Psoas muscle (tissue), 8 donors: ENCODE results near the gene MARK3. TPM values are rescaled to one million over a fixed set of nuclear protein-coding genes. Genes with fewer than 3 reads are reported as not detected.
A peak's percentile ranks its signal among the peaks of the same experiment; 100 is the strongest.

Experiments used
- ATAC-seq, 4 donors: fragments of 200-7000 bp; cut with Tn5 transposase; one replicate each; pipeline ENCODE4 v1.9.1; 2020; ENCODE audit warnings: moderate library complexity in 3 of 4, mild to moderate bottlenecking in 2 of 4
- DNase-seq, 2 donors: peaks; one replicate each; pipeline ENCODE4 v3.0.0-alpha.2; 2020
- H3K27ac ChIP-seq: fragments of 200-600 bp; one replicate; pipeline ENCODE4 v1.8.0; 2022
- H3K27me3 ChIP-seq, 3 donors: fragments of 200-600 bp in 1 of 3; one replicate each; pipeline versions ENCODE4 v1.6.1 to v1.8.0; 2013 to 2022; ENCODE audit warnings: low read length in 2 of 3, mild to moderate bottlenecking in 2 of 3, moderate library complexity in 1 of 3; ENCODE audit not compliant: insufficient read depth in 3 of 3
- H3K36me3 ChIP-seq, 2 donors: fragments of 200-600 bp in 1 of 2; one replicate each; pipeline versions ENCODE4 v1.6.1 to v1.8.0; 2013 to 2022; ENCODE audit warnings: low read depth in 1 of 2, mild to moderate bottlenecking in 1 of 2, moderate library complexity in 1 of 2; ENCODE audit not compliant: insufficient read depth in 1 of 2
- H3K4me1 ChIP-seq: fragments of 200-600 bp; one replicate; pipeline ENCODE4 v1.8.0; 2022
- H3K4me3 ChIP-seq: fragments of 200-600 bp; one replicate; pipeline ENCODE4 v1.8.0; 2022; ENCODE audit warnings: mild to moderate bottlenecking
- H3K9me3 ChIP-seq: fragments of 200-600 bp; one replicate; pipeline ENCODE4 v1.8.0; 2022
- CTCF ChIP-seq: fragments of 200-600 bp; IDR thresholded peaks from one replicate; pipeline ENCODE4 v1.8.0; 2022; ENCODE audit warnings: antibody characterized with exemption
- WGBS, 3 donors: extraction: QIAGEN DNeasy Blood & Tissue Kit; methylation state at CpG; one replicate each; pipeline versions ENCODE4 v1.1.6 to v1.1.7; 2013; 5-methylcytosine and 5-hydroxymethylcytosine counted together
- intact Hi-C, 2 donors: fragments of 100-400 bp; cut with DNase I; formaldehyde crosslinking; loops; one replicate each; pipeline versions ENCODE4 v1.11.0 to v1.14.2; 2022
- polyA plus RNA-seq, 3 donors: library from polyadenylated mRNA; stranded (reverse); fragments of 200-250 nt; gene quantifications; one replicate each; pipeline ENCODE4 v1.2.3, GENCODE V29; 2013
- total RNA-seq, 4 donors: library from RNA; stranded (reverse); fragmentation: NEBNext Ultra II Directional in 2 of 4; extraction: Animal tissue kit (Norgen Biotek cat#: 25700) in 2 of 4; gene quantifications; one replicate each; pipeline versions ENCODE4 v1.2.1 to v1.2.4, GENCODE V29; 2021 to 2023
- donor health status: healthy with polysubstance abuse.
- donor health status: DM: no; HTN: no; CAD: no; lungs with moderate emphysema.
- donor health status: Bipolar disorder and iron deficiency.
- donor health status: healthy.
- donor health status: DM: yes; HTN: yes; CAD: no.
- donor health status: DM: no; HTN: no; CAD: no.
- donor health status: DM: no; HTN: no; CAD: no.
- donor health status: DM: yes; HTN: yes; CAD: no.

Gene MARK3
- total and polyA plus RNA-seq, 7 donors: 46.1 to 89.2 (median 63.9) TPM

- intact Hi-C loops: no loop called here
- no peaks in the 10 kb centered on the region for H3K36me3 ChIP-seq
- no peaks in the 10 kb centered on the region for H3K9me3 ChIP-seq
- 58 to 66% (median 63%) methylated on average over 18 to 22 of the region's 22 CpGs for WGBS, 3 donors
- peaks cover 39% of the 10 kb centered on the region for H3K4me1 ChIP-seq
- TF ChIP-seq CTCF: no peak
- peak overlapping the region; percentile 85 for H3K27ac ChIP-seq
- peak in 3 of 4 donors; percentile 2 to 16 (median 15) for ATAC-seq
- DNase-seq: peak; percentile 58 to 67
- H3K27me3 ChIP-seq: no peaks in the 10 kb centered on the region
- H3K4me3 ChIP-seq: no peak overlapping the region
Observed at GRCh38 chr14:103550451-103551337, 165.5 kb downstream of the MARK3 start.

GRCh38 chr14:103551338-103551762, 166.1 kb downstream of the MARK3 start:
- ATAC-seq: peak; percentile 41 to 67 (median 62)
- H3K36me3 ChIP-seq: no peaks in the 10 kb centered on the region
- peak overlapping the region; percentile 28 for H3K4me3 ChIP-seq
- peak; percentile 84 to 86 for DNase-seq
- intact Hi-C loops: no loop called here
- H3K27me3 ChIP-seq: no peaks in the 10 kb centered on the region
- peaks cover 44% of the 10 kb centered on the region for H3K4me1 ChIP-seq
- peak overlapping the region; percentile 85 for H3K27ac ChIP-seq
- 36 to 47% (median 39%) methylated on average over 15 to 17 of the region's 17 CpGs for WGBS, 3 donors
- H3K9me3 ChIP-seq: no peaks in the 10 kb centered on the region
- TF ChIP-seq CTCF: no peak

DNA sequence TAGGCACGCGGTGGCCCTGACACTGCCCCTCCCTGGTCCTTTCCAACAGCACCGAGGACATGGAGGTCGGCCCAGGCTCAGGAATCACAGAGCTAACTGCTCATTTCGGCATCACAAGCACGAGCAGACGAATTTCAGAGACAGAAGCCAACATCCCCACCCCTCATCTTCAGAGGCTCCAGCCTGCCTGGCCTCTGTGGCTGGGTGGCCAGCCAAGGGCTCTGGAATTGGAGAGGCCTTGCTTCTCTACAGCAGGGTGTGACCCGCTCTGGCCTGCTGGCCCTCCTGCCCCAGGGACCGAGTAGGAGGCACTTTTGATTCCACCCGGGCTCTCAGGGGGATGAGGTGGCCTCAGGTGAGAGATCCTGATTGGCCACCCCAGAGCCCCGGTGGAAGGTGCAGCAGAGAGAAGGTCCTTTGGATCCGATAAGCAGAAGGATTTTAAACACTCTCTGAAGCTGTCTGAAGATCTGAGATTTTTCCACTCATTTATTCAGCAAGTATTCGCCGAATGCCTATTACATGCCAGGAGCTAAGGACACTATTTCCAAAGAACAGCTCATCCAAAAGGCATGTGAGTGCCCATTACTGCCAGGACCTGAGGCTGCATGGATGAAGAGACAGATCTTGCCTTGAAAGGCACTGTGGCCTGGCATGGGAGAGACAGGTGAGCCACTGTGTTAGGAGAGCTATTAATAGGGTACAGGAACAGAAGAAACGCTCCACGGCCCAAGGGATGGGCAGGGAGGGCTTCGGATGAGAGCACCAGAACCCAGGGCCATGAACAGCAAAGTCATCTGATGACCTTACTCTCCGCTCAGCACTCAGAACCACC, 167.0 kb downstream of the MARK3 start:
- Histone ChIP-seq H3K36me3 (no peaks in the 10 kb centered on the region), H3K27me3 (no peaks in the 10 kb centered on the region), H3K27ac (peak overlapping the region; percentile 85), H3K4me1 (peaks cover 52% of the 10 kb centered on the region), H3K4me3 (peak overlapping the region; percentile 28), H3K9me3 (no peaks in the 10 kb centered on the region)
- intact Hi-C loops: no loop called here
- ATAC-seq: peak; percentile 67 to 74 (median 72)
- TF ChIP-seq CTCF: no peak
- WGBS, 3 donors: 27 to 38% (median 28%) methylated on average over 18 of the region's 18 CpGs
- DNase-seq: peak; percentile 75 to 78

GRCh38 chr14:103552846-103553210, 167.6 kb downstream of the MARK3 start:
- Histone ChIP-seq H3K36me3 (no peaks in the 10 kb centered on the region), H3K27ac (peak overlapping the region; percentile 85), H3K4me1 (peaks cover 58% of the 10 kb centered on the region), H3K9me3 (no peaks in the 10 kb centered on the region), H3K27me3 (no peaks in the 10 kb centered on the region), H3K4me3 (no peak overlapping the region)
- ATAC-seq (no peak), DNase-seq (no peak)
- intact Hi-C loops: no loop called here
- no peak for TF ChIP-seq CTCF
- 90 to 94% (median 92%) methylated on average over 11 of the region's 11 CpGs for WGBS, 3 donors

Other genes starting within 250 kb of the MARK3 start
- gene EIF5, start 51.2 kb upstream of the MARK3 start, total RNA-seq: 100 to 1,000 TPM; 222 to 535 (median 414) TPM
- gene EIF5, start 51.2 kb upstream of the MARK3 start, polyA plus RNA-seq: 100 to 1,000 TPM; 163 to 381 (median 354) TPM
- 100 to 1,000 TPM in 1 of 4 donors, 10 to 100 TPM in 3; 19.5 to 116 (median 33.0) TPM for gene CKB, start 137.4 kb downstream of the MARK3 start, total RNA-seq
- 100 to 1,000 TPM in 1 of 3 donors, 10 to 100 TPM in 2; 21.2 to 383 (median 67.0) TPM for gene CKB, start 137.4 kb downstream of the MARK3 start, polyA plus RNA-seq
- 10 to 100 TPM in 1 of 4 donors, 1 to 10 TPM in 3; 6.5 to 12.7 (median 7.8) TPM for gene TRMT61A, start 143.8 kb downstream of the MARK3 start, total RNA-seq
- 10 to 100 TPM; 13.1 to 29.5 (median 13.3) TPM for gene TRMT61A, start 143.8 kb downstream of the MARK3 start, polyA plus RNA-seq
- gene BAG5, start 177.2 kb downstream of the MARK3 start, total RNA-seq: 10 to 100 TPM; 15.4 to 29.5 (median 23.2) TPM
- gene BAG5, start 177.2 kb downstream of the MARK3 start, polyA plus RNA-seq: 10 to 100 TPM in 2 of 3 donors, 1 to 10 TPM in 1; 8.7 to 25.4 (median 14.1) TPM
- gene COA8, start 177.5 kb downstream of the MARK3 start, total RNA-seq: 100 to 1,000 TPM in 1 of 4 donors, 10 to 100 TPM in 3; 73.6 to 101 (median 80.0) TPM
- gene COA8, start 177.5 kb downstream of the MARK3 start, polyA plus RNA-seq: 100 to 1,000 TPM; 118 to 171 (median 141) TPM
- 100 to 1,000 TPM; 126 to 190 (median 148) TPM for gene KLC1, start 243.8 kb downstream of the MARK3 start, total RNA-seq
- 100 to 1,000 TPM in 2 of 3 donors, 10 to 100 TPM in 1; 86.4 to 256 (median 201) TPM for gene KLC1, start 243.8 kb downstream of the MARK3 start, polyA plus RNA-seq